CD4-positive, alpha-beta T cell treated with Interleukin-12 subunit alpha and Interleukin-12 subunit beta, for 1 hour (primary cell): ENCODE data around the gene HERC4.
"Not testable (repeated sequence)": the region's sequence is repeated elsewhere in the genome, so short reads cannot be mapped to it uniquely, and the experiment has no call there.

Source experiments
- DNase-seq: peaks from one replicate; pipeline ENCODE4 v3.0.0-alpha.2; 2020

The HERC4 gene

DNA sequence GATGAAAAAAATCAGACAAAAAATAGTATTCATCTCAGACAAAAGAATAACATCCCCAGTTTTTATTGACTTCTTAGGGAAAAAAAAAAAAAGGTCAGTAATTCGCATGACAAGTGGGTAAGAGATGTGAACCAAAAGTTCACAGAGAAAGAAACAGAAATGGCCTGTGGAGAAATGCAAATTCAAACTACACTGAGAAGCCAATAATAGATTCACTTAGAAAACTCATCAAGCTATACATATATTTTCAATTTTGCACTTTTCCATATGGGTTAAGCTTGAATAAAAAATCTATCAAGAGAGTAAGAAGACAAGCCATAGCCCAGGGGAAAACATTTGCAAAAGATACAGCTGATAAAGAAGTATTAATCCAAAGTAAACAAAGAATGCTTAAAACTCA is 28.0 kb downstream of the HERC4 start:
- no peak for DNase-seq

DNA sequence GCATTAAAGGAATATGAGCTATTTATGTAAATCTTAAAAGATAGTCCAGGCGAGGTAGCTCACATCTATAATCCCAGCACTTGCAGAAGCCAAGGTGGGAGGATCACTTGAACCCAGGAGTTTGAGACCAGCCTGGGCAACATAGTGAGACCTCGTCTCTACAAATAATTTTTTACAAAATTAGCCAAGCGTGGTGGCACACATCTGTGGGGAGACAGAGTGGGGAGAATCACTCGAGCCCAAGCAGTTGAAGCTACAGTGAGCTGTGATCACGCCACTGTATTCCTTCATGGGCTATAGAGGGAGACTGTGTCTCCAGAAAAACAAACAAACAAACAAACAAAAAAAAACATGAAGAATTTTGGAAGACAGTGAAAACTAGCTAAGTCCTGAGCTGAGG is 28.4 kb downstream of the HERC4 start:
- no peak for DNase-seq

DNA sequence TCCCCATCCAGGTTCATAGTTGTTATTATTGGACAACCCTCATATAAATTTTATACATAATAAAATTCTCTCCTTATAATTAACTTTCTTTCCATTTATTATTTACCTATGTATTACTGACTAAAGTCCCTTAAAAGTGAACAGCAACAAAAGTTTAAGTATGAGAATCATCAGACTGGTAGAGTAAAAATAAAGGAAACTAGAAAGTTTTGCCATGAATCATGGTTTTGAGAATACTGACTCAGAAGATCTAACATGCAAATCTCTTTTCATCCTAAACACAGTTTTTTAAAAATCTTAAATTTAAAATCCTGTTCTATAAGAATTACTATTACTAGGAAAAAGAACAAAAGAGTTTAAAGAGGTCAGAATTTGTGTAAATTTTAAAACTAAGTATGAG is 32.1 kb downstream of the HERC4 start:
- no peak for DNase-seq

DNA sequence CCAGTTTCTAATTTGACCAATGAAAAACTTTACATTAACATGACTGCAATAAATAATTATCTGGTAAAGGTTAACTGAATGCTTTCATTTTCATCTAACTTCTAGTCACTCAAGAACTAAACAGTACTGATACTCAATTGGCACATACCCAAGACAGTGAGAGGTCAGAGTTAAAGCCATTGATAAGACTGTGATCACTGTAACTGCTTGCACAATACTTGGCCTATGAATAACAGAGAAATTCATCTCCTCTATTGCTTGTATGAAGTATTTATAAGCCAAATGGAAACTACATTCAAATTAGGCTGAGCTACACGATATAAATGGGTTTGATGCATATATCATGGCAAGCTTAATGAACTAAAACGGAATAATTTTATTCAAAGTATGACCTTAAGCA is 43.0 kb downstream of the HERC4 start:
- no peak for DNase-seq

DNA sequence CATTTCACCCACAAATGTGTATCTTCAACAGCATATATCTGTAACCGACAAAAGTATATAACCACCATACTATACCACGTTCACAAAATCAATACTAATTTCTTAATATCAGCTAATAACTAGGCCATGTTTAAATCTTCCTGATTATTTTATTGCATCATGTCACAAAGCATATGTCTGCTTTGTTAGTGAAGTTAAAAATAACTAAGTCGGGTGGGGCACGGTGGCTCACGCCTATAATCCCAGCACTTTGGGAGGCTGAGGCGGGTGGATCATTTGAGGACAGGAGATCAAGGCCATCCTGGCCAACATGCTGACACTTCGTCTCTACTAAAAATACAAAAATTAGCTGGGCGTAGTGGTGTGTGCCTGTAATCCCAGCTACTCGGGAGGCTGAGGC is 47.7 kb downstream of the HERC4 start:
- DNase-seq, result no peak

DNA sequence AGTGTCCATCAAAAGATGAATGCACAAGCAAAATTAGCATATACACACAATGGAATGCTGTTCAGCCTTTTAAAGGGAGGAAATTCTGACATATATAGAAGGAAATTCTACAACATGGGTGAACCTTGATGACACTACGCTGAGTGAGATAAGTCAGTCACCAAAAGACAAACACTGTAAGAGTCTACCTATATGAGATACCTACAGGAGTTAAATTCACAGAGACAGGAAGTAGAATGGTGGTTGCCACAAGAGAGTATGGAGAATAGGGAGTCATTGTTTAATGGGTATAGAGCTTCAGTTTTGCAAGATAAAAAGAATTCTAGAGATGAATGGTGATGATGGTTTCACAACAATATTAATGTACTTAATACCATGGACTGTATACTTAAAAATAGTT is 51.8 kb downstream of the HERC4 start:
- DNase-seq, result no peak

DNA sequence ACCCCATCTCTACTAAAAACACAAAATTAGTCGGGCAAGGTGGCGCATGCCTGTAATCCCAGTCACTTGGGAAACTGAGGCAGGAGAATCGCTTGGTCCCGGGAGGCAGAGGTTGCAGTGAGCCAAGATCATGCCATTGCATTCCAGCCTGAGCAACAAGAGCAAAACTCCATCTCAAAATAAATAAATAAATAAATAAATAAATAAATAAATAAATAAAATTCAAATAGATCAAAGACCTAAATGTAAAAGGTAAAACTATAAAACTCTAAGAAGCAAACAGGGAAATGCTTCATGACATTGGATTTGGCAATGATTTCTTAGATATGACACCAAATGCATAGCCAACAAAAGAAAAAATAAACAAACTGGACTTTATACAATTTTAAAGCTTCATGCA is 52.8 kb downstream of the HERC4 start:
- not testable (repeated sequence) for DNase-seq

DNA sequence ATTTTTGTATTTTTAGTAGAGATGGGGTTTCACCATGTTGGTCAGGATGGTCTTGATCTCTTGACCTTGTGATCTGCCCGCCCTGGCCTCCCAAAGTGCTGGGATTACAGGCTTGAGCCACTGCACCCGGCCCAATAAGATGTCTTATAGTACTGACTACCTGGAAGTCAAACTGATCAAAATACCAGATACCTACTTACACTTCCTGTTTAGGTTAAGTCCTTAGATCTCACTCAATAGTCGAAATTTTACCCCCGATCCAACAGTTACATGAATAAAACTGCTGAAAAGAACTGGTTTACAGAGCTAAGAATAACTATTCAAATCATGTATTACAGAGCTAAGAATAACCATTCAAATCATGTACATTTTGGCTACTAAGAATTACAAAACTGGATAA is 58.6 kb downstream of the HERC4 start:
- DNase-seq, result peak; percentile 9

DNA sequence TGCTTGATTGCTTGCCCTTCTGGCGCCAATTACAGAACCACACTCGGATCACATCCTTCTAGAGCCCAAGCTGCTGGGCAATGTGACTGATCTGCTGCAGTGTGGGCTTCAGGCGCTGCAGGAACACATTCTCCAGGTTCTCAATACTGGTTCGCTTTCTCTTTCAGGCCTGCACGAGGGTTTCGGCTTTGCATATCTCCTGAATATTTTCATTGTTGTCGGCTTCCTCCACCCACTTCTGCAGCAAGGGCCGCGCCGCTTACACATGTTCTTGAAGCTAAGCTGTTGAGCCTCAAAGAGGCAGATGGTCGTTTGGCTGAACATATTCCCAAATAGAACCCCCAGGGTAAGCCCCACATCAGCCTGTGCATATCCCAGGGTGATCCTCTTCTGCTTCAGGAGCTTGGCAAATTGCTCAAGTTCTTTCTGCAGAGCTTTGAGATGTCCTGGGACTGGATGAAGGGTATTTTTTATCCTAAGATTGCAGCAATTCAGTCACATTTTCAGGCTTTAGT is 64.6 kb downstream of the HERC4 start:
- no peak for DNase-seq

DNA sequence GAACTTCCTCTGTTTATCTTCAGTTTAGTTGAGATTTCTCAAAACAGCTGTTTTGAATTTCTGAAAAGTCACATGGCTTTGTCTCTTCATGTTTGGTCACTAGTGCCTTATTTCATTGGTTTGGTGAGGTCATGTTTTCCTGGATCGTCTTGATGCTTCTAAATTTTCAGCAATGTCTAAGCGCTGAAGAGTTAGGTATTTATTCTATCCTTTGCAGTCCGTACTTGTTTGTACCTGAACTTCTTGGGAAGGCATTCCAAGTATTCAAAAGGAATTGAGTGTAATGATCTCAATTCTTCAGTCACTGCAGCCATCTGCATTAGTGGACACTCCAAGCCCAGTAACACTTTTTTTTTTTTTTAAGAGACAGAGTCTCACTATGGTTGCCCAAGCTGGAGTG is 67.7 kb downstream of the HERC4 start:
- no peak for DNase-seq

DNA sequence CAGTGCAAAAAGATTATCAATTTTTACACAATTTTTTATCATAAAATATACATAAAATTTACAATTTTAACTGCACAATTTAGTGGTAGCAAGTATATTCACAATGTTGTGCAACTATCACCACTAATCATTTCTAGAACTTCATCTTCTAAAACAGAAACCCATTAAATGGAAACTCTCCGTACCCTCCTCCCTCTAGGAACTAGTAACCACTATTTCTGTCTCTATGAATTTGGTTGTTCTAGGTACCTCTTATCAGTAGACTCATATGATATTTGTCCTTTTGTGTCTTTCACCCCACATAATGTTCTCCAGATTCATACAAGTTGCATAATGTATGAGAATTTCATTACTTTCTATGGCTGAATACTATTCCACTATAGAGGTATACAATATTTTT is 73.5 kb downstream of the HERC4 start:
- no peak for DNase-seq

DNA sequence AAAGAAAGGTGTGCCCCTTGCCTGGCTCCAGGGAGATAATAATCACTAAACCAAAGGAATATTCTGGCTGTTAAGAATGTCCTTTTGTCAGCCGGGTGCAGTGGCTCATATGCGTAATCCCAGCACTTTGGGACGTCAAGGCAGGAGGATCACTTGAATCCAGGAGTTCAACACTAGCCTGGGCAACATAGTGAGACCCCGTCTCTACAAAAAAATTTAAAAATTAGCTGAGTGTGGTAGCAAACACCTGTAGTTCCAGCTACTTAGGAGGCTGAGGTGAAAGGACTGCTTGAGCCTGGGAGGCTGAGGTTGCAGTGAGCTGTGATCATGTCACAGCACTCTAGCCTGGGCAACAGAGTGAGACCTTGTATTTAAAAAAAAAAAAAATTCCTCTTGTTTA is 74.1 kb downstream of the HERC4 start:
- no peak for DNase-seq

DNA sequence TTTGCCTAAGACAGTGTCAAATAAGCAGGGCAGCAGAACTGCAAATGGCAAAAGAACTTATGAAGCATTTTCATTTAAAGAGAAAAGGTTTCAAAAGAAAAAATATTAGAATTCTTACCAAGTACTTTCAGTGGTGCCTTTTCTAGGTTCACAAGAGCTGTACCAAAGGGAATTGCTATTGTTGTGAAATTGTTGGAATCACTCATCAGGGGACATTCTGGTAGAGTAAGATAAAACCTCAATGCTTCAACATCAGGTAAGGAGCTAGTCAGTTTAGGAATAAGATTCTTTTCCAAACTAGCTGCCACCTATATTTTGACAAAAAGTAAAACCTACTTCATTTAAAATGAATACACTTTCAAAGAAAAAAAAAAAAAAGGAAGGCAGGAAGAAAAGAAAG is 85.0 kb downstream of the HERC4 start:
- no peak for DNase-seq

DNA sequence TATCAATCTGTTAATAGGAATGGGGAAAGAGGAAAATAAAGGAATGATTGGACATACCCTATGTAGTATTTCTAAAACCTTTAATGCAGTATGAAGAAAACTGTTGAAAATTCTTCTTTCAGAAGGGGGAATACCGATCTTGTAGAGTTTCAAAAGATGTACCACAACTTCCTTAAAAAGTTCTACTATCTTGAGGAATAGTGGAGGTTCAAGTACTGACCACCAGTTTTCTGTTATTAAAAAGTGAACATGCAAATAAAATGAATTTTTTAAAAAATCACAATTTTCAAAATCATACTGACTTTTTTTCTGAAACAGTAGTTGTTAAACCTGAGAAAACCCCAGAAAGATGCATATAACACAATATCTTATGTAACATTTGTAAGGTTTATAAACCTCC is 86.5 kb downstream of the HERC4 start:
- DNase-seq, result no peak

DNA sequence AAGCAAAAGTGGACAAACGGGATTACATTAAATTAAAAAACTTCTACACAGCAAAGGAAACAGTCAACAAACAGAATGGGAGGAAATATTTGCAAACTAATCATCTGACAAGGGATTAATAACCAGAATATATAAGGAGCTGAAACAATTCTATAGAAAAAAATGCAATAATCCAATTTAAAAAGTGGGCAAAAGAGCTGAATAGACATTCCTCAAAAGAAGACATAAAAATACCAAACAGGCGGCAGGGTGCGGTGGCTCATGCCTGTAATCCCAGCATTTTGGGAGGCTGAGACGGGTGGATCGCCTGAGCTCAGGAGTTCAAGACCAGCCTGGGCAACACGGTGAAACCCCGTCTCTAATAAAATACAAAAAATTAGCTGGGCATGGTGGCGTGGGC is 92.5 kb downstream of the HERC4 start:
- DNase-seq, result not testable (repeated sequence)

DNA sequence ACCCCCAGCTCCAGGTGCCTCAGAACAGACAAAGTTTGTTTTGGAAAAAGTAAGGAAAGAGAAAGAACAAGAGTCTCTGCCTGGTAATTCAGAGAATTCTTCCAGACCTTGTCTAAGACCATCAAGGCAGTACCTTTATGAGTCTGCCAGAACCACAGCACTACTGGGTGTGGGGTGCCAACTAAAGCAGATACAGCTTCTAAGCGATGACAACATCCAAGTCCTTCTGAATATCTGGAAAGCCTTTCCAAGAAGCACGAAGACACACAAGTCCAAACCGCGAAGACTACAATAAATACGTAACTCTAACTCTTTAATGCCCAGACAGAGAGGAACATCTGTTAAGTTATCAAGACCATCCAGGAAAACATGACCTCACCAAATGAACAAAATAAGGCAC is 96.3 kb downstream of the HERC4 start:
- no peak for DNase-seq

DNA sequence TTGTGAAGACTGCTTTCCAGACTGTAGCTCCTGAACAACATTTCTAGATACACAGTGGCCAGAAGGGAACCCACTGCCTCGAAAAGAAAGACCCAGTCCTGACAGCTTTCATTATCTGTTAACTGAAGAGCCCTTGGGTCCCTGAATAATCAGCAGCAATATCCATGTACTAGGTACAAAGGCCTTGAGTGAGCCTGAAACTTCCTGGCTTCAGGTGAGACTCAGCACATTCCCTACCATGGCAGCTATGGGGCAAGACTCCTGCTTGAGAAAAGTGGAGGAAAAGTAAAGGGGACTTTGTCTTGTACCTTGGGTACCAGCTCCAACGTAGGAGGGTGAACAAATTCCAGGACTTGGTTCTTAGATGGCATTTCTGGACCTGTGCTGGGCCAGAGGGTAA is 97.8 kb downstream of the HERC4 start:
- no peak for DNase-seq

DNA sequence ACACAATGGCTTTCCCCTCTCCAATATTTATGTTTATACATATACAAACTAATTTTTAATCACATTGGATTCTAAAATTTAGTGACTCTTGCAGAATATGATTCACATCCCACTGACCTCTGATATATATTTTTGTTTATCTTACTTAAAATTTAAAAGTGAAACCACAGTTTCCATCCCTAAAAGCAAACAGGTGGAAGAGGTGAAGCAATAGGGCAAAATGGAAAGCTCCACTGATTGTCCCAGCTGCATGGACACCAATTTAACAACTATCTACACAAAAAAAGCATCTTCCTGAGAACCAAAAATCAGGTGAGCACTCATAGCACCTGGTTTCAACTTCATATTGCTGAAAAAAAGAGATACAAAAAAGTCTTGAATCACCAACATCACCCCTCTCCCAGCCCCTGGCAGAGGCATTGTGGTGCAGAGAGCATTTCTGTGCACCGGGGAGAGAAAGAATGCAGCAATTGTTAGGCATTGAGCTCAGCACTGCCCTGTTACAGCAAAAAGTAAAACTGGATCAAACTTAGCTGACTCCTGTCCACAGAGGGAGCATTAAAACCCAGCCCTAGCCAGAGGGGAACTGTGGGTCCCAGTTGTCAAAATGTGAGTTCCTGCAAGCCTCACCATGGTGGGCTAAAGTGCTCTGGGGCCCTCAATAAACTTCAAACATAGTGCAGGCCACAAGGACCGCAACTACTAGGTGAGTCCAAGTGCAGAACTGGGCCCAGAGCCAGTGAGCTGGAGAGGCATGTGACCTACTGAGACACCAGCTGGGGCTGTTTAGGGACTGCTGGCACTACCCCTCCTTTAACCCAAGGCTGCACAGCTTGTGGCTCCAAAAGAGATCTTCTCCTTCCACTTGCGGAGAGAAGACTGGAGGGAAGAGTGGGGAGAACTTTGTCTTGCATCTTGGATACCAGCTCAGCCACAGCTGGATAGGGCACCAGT is 98.5 kb downstream of the HERC4 start:
- DNase-seq, result no peak

DNA sequence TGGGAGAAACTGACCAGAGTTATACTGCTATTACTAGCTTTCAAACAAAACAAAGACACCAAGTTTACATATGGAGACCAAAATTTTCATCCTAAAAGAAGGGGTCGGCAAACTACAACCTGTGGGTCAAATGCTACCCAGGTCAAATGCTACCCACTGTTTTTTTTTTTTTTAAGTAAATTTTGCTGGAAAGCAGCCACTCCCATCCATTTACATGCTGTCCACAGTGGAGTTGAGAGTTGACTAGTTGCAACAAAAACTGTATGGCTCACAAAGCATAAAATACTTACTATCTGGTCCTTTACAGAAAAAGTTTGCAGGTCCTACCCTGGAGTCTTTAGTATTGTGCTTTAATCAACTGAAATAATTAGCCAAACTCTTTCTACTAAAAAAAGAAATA is 99.2 kb downstream of the HERC4 start:
- no peak for DNase-seq

DNA sequence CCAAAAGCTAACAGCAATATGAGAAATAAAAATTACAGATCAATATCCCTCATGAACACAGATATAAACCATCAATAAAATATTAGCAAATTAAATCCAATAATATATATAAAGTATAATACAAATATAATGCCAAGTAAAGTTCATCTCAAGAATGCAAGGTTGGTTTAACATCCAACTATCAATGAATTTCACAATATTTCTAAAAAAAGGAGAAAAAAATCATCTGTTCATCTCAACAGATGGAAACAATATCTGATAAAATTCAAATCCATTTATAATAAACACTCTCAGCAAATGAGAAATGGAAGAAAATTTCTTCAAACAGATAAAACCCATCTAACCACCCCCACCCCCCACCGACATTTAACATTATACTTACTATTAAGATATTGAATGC is 103.8 kb downstream of the HERC4 start:
- no peak for DNase-seq

DNA sequence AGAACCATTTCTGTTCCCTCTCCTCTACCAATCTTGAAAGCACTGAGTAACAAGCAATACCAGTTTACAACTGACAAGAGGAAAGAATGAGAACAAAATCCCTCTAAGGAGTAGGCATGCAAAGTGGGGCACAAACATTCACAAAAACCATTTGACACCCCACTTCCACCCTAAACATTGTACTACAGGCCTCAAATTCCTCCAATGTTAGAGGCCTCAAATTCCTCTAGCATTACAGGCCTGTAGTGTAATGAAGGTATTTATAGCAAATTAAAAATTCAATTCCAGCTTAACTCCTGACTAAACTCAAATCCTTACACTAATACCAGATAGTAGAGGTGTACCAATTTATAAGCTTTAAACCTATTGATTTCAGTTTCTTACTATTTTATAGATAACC is 105.2 kb downstream of the HERC4 start:
- DNase-seq, result no peak

DNA sequence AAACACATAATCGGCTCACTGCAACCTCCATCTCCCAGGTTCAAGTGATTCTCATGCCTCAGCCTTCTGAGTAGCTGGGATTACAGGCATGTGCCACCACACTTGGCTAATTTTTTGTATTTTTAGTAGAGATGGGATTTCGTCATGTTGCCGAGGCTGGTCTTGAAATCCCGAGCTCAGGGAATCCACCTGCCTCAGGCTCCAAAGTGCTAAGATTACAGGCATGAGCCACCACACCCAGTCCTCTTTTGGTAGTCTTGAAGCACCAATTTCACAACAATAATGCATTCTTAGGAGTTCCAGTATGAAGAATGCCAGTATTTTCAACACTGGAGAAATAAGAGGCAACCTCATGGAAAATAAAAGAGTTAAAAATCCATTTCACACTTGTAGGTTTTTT is 109.0 kb downstream of the HERC4 start:
- DNase-seq, result not testable (repeated sequence)

DNA sequence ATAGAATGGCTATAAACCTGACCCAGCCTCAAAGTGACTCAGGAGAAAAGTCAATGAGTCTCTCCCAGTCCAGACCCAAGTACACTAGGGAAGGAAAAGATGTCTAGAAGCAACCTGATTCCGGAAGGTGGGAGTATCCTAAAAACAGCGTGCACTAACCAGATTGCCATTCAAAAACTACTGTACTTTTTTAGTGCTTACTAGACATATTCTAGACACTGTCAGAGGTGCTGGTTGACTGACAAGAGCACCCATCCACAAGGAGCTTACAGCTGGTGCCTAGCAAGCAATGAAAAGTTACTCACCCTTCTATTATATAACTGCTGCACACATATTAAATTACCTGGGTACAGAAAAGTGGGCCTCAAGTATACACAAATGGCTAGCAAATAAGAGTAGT is 109.6 kb downstream of the HERC4 start:
- DNase-seq, result no peak

DNA sequence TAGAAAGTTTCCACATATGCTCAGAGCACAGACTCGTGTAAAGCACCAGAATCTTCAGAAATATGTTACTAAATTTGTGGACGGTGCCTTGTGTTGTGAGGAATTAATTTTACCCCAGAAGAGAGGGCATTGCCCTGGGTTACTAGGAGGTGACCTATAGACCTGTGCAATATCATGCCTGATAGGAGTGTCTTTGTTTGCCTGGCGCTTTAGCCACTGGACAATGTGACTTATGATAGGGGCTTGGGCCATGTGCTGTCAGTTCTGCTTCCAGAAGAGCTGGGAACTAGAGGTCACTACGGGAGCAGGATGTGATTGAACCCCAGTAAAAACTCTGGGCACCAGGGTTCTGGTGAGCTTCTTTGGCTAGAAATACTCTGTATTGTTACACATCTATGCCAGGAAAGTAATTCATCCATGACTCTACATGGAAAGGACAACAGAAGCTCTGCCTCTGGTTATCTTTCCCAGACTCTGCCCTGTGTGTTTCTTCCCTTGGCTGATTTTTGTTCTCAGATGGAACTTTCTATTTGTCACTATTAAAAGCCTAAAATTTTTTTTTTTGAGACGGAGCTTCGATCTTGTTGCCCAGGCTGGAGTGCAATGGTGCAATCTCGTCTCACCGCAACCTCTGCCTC is 115.1 kb downstream of the HERC4 start:
- no peak for DNase-seq
